Hematopoietic multipotent progenitor cell treated with erythropoietin and hydrocortisone succinate and interleukin-3 and kit ligand, for 15 days (in vitro differentiated cells): ENCODE data around the gene NAT8L.
"Not testable (repeated sequence)": the region's sequence is repeated elsewhere in the genome, so short reads cannot be mapped to it uniquely, and the experiment has no call there.

Experiments used
- DNase-seq: peaks from one replicate; pipeline ENCODE4 v3.0.0-alpha.2; 2015; ENCODE audit warnings: low spot score

The NAT8L gene

GRCh38 chr4:2059046-2059725 is at the start of gene NAT8L:
TSS of gene NAT8L (plus strand) at chr4:2059327. CDS start at chr4:2059512, 185 bp downstream.
- DNase-seq = no peak

- peak; percentile 21 for DNase-seq
These were observed 49.4 kb upstream of the NAT8L start for GRCh38 chr4:2009651-2010233.

- DNase-seq = no peak
These were observed 47.5 kb upstream of the NAT8L start for GRCh38 chr4:2011583-2011982.

GRCh38 chr4:2015008-2015407 is 44.1 kb upstream of the NAT8L start:
- DNase-seq = no peak

GRCh38 chr4:2021358-2022018 is 37.6 kb upstream of the NAT8L start:
- not testable (repeated sequence) for DNase-seq

- no peak for DNase-seq
These were observed 34.4 kb upstream of the NAT8L start for GRCh38 chr4:2024683-2025082.

- DNase-seq = no peak
These were observed 33.3 kb upstream of the NAT8L start for GRCh38 chr4:2025817-2026216.

GRCh38 chr4:2027120-2027519 is 32.0 kb upstream of the NAT8L start:
- not testable (repeated sequence) for DNase-seq

- not testable (repeated sequence) for DNase-seq
These were observed 28.0 kb upstream of the NAT8L start for GRCh38 chr4:2031161-2031560.

GRCh38 chr4:2036327-2036726 is 22.8 kb upstream of the NAT8L start:
- DNase-seq = no peak

- DNase-seq = no peak
These were observed 22.3 kb upstream of the NAT8L start for GRCh38 chr4:2036866-2037265.

- DNase-seq = no peak
These were observed 18.5 kb upstream of the NAT8L start for GRCh38 chr4:2040391-2041238.

GRCh38 chr4:2041239-2042130 is 17.6 kb upstream of the NAT8L start:
- peak; percentile 12 for DNase-seq

- DNase-seq = no peak
These were observed 16.8 kb upstream of the NAT8L start for GRCh38 chr4:2042204-2042946.

GRCh38 chr4:2042947-2043395 is 16.2 kb upstream of the NAT8L start:
- no peak for DNase-seq

GRCh38 chr4:2043396-2044118 is 15.6 kb upstream of the NAT8L start:
- DNase-seq = no peak

- no peak for DNase-seq
These were observed 15.0 kb upstream of the NAT8L start for GRCh38 chr4:2044119-2044485.

GRCh38 chr4:2044542-2045517 is 14.3 kb upstream of the NAT8L start:
- no peak for DNase-seq

- DNase-seq = no peak
These were observed 13.6 kb upstream of the NAT8L start for GRCh38 chr4:2045518-2045951.
